GM21723 (cell line): Measurements from ENCODE around the gene NTHL1.

ENCODE experiments used
- ATAC-seq: cut with Tn5 transposase; IDR thresholded peaks from one replicate; pipeline ENCODE4 v1.9.1; 2021; ENCODE audit warnings: mild to moderate bottlenecking, moderate library complexity; ENCODE audit not compliant: unreplicated experiment

Gene NTHL1

DNA sequence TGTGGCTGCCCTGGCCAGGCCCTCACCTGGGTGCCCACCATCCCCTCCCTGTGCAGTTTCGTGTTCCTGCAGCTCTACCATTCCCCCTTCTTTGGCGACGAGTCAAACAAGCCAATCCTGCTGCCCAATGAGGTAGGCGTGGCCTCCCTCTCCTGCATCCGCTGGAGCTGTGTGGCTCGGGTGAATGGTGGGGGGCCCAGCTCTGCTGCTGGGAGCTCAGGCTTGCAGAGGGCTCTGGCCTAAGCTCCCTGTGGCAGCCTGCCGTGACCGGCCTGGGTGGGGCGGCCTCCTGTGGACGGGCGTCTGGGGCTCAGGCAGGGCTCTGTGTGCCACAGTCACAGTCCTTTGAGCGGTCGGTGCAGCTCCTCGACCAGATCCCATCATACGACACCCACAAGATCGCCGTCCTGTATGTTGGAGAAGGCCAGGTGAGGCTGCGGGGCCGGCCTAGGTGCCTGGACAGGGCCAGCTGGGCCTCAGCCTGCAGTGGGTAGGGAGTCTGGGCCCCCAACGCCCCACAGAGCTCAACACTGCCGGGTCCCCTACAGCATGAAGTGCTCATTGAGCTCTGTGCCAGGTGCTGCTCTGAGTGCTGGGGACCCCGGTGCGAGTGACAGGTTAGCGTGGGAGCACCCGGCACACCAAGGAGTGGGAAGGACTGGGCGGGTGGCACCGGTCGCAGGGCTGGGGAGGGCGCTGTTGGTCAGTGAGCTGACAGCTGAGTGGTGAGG, 37.4 kb upstream of the NTHL1 start:
- no peak for ATAC-seq

DNA sequence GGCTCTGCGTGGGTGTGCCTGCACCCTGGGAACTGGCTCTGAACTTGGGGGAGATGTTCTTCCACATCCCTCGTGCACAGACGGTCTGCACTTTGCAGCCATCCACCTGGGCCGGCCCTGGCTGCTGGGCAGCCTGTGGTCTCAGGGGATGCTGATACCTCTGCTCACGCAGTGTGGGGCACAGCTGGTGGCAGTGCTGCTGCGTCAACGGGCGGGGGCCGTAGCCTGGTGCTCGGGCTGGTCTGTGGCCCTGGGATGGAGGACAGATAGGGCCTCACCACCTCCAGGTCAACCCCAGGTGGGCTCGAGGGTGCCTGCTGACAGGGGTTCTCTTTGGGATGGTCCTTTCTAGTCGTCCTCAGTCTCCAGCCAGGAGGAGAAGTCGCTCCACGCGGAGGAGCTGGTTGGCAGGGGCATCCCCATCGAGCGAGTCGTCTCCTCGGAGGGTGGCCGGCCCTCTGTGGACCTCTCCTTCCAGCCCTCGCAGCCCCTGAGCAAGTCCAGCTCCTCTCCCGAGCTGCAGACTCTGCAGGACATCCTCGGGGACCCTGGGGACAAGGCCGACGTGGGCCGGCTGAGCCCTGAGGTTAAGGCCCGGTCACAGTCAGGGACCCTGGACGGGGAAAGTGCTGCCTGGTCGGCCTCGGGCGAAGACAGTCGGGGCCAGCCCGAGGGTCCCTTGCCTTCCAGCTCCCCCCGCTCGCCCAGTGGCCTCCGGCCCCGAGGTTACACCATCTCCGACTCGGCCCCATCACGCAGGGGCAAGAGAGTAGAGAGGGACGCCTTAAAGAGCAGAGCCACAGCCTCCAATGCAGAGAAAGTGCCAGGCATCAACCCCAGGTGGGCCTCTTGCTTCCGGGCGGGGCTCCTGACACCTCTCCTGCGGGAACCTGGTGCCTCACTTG, 36.5 kb upstream of the NTHL1 start:
- ATAC-seq: no peak

DNA sequence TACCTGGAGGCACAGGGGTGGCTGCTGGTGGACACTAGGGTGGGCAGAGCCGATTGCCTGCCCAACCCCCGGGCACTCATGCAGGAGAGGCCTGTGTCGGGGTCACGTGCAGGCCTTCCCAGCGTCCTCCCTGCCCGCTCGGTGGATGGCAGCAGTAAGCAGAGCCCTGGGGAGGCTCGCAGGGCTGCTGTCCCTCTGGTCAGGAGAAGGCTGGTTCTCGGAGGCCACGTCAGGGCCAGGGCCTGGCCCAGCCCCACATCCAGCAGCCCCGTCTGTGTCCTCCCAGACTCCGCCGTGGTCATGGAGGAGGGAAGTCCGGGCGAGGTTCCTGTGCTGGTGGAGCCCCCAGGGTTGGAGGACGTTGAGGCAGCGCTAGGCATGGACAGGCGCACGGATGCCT, 35.8 kb upstream of the NTHL1 start:
- no peak for ATAC-seq

DNA sequence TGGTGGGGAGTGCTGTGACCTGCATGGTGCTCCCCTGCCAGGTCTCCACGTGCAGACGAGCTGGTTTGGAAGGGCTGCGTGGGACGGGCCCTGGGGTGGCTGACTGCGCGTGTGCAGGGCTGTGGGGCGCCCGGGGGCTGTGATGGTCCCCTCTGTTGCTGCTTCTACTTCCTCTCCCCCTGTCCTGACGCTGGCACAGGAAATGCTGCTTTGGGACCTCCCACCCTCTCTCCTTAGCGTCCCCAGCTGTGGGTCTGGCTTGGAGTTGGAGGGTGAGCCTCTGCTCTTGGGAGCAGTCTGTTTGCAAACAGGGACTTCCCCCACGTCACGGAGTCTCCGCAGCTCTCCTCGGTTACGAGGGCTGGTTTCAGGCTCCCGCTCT, 35.3 kb upstream of the NTHL1 start:
- ATAC-seq: no peak

DNA sequence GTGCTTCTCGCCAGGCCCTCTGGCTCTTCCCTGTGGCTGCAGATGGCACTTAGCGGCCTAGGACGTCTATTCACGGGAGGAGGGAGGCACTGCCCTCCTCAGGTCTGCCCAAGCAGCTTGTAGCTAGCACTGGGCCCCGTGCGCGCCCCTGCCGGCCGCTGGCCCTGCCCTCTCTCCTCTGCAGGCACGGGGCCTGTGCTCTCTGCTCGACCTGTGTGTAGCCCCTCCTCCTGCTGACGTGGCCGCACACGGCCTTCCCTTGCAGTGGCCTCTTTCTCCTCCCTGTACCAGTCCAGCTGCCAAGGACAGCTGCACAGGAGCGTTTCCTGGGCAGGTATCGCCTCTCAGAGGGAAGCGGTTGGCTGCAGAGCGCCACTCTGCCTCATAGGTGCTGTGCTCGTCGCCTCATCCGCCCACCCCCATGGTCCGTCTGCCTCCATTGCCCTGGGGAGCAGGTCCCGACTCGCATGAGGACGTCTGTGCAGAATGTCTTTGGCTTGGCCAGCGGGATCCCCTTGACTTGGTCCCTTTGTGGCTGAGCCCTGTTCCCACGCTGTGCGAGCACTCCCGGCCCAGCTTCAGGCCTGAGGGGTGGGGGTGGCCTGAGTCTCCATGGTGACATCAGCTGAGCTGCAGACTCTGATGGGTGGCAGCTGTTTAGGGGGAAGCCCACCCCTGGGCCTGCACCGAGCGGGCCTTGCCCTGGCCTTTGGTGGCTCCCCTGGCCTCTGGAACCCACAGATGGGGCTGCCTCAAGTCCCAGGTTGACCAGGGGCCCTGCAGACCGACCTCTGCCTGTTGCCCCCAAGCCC, 34.7 kb upstream of the NTHL1 start:
- ATAC-seq: no peak

DNA sequence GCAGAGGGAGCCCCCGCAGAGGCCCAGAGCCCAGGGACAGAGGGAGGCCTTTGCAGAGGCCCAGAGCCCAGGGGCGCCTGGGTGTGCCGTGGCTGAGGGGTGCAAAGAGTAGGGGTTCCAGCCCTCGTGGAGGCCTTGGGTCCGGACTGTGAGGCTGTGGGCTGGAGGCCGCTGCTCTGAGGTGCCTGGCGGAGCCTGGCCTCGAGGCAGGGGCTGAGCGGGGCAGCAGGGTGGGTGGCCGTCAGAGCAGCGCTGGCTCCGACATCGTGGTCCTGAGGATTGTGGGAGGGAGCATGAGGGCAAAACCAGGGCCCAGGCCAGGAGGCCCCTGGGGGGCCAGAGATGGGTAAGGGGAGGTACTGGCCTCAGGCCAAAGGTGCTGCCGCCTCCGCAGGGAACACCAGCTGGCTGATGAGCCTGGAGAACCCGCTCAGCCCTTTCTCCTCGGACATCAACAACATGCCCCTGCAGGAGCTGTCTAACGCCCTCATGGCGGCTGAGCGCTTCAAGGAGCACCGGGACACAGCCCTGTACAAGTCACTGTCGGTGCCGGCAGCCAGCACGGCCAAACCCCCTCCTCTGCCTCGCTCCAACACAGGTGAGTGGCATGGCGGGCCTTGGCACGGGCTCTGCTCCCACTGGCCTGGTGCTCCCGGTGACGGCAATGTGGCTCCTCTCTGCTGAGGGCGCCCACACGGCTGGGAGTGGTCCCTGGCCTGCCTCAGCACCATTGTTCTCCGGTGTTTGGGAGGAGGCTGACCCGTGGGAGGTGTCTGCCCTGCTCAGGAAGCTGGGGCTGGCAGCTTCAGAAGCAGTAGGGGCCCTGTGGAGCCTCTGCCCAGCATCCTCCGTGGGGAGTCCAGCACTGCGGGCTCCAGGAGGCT, 33.8 kb upstream of the NTHL1 start:
- ATAC-seq: no peak

DNA sequence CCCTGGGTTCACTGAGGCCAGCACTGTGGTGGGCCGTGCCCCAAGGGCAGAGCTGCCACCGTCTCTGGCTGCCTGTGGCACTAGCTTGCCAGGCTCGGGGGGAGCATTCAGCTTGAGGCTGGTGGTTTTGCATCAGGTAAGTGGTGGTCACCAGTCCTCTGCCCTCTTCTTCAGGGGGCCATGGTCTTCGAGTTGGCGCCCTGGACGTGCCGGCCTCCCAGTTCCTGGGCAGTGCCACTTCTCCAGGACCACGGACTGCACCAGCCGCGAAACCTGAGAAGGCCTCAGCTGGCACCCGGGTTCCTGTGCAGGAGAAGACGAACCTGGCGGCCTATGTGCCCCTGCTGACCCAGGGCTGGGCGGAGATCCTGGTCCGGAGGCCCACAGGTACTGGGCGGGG, 32.4 kb upstream of the NTHL1 start:
- ATAC-seq: no peak

DNA sequence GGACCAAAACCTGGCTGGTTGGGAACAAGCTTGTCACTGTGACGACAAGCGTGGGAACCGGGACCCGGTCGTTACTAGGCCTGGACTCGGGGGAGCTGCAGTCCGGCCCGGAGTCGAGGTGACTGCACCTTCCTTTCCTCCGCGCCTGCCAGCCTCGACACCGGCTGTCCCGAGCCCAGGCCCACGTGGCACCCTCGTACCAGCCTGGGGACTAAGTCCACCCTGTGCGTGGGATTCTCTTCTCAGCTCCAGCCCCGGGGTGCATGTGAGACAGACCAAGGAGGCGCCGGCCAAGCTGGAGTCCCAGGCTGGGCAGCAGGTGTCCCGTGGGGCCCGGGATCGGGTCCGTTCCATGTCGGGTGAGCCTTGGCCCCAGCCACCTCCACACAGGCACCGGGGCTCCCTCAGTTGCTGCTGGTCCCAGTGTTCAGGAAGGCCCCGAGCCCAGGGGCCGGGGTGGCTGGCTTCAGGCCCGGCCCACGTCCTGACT, 31.7 kb upstream of the NTHL1 start:
- ATAC-seq: no peak

DNA sequence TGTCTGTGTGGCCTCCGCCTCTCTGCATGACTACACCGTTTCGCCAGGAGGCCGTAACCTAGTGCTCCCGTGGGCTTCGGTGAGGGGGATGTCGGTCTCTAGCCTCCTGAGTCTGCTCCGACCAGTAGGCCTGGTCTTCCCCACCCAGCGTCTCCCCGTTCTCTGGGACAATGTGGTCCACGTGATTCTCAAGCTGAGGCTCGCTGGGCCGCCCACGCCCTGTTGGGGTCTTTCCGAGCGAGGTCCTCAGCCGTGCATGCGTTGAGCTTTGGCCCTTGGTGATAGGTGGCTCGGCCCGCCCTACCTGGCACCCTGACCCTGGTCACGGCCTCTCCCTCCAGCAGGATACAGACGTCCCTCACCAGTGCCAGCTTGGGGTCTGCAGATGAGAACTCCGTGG, 31.1 kb upstream of the NTHL1 start:
- ATAC-seq: no peak

DNA sequence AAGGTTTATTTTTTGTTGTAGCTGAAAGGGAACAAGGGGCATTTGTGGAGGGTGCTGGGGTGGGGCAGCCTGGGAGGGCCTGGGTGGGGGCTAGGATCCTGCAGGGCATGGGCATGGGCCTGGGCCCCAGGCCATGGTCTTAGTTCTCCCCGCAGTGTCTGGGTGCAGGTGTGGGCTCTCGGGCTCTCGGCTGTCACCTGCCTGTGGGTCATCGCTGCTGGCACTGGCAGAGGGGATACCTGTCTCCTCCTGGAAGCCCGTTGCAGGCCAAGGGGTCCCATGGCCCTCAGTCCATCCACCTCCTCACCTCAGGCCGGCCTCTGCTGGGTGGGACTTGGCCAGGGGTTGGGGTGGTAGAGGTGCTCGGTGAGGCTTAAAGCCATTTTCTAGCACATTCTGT, 30.5 kb upstream of the NTHL1 start:
- ATAC-seq: no peak

DNA sequence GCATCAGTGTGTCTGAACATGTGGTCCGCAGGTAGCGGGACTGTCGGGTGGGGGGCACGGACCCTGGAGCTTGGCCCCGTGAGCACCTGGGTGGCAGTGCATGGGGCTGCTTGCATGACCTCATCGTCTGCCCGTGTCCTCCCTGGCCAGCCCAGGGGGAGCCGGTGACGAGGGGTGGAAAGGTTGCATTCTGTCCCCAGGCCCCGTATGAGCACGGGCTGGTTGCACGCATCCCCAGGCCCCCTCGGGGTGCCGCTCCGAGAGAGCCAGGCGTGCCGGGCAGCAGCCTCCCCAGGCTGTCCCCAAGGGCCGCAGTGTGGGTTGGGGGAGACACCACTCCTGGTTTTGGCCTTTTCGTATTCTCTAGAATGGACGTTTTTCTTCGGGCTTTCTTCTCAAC, 30.1 kb upstream of the NTHL1 start:
- no peak for ATAC-seq

DNA sequence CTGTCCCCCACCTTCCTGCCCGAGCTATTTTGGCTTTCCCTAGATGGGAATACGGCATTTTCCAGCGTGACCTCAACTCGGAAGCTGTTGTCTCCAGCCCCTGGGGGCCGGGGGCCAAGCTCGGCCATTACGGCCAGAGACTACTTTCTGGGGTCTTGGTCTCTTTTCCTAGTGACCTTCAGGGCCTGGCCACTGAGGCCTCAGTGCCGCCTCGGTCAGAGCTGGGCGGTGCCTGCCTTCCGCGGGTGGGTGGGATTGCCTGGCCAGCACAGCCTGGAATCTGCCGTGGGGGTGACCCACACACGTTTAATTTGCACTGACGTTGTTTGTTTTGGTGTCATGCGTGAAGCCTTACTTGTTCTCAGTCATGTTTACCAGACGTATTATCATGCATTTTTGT, 29.4 kb upstream of the NTHL1 start:
- ATAC-seq: no peak

DNA sequence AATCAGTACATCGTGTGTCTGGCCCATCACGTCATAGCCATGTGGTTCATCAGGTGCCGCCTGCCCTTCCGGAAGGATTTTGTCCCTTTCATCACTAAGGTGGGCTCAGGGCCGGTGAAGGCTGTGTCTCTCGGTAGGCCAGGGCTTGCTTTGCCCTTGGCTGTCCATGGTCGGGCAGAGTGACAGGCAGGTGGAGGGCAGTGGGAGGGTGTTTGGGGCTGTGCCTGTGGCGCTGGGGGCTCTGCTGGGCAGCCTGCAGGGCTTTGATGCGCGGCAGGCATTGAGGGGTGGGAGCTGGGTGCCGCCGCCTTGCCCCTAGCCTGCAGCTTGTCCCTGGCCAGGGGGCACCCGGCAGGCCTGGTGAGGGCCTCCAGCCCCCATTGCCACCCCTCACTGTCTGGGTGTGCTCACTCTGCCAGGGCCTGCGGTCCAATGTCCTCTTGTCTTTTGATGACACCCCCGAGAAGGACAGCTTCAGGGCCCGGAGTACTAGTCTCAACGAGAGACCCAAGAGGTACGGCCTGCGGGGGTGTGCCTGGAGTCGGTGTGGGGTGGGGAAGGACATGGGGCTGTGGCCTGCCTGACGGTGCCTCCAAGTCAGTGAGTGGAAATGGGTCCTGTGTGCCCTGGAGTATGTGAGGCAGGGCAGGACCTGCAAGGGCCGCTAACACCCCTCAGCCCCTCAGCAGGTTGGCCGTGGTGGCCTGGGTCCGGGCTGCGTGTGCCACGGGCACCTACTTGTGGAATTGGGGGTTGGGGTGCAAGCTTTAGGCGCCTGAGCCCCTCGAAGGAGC, 28.6 kb upstream of the NTHL1 start:
- ATAC-seq: no peak

DNA sequence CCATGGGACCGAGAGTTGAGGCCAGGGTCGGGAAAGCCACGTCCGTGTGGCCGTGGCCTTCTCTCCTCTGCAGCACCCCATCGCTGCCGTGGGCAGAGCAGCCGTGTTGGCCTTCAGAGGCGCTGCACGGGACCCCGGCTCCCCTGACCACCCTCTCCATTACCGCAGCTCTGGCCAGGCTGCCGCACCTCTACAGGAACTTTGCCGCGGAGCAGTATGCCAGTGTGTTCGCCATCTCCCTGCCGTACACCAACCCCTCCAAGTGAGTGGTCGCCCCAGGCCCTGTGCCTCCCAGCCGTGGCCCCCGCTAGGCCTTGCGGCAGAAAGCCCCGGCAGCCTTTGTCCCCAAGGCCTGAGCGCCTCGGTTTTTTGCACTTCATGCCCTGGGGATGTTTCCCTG, 28.0 kb upstream of the NTHL1 start:
- no peak for ATAC-seq

DNA sequence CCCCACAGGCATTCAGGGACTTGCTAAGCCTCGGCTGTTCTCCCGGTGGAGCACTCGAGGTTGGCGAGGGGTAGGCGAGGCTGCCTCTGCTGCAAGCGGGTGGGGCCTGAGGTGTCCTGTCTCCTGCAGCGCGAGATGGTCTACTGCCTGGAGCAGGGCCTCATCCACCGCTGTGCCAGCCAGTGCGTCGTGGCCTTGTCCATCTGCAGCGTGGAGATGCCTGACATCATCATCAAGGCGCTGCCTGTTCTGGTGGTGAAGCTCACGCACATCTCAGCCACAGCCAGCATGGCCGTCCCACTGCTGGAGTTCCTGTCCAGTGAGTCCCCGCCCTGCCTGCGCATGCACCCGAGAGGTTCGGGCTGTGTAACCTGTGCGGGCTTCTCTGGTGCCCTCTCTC, 26.4 kb upstream of the NTHL1 start:
- ATAC-seq: no peak

DNA sequence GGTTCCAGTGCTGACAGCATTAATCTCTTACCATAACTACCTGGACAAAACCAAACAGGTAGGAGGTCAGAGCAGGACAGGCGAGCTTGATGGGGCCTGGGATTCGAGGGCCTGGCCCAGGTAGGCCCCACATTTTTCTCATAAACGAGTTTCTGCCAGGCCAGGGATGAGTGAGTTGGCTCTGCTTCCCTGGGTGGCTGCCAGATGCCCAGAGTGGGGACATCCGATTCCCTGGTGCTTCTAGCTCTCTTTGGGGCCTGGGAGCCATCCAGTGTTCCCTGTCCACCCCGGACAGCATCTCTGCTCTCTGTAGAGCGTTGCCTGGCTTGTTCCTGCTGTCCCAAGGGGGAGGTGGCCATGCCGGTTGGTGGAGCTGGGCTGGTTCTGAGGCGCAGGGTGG, 25.3 kb upstream of the NTHL1 start:
- no peak for ATAC-seq

DNA sequence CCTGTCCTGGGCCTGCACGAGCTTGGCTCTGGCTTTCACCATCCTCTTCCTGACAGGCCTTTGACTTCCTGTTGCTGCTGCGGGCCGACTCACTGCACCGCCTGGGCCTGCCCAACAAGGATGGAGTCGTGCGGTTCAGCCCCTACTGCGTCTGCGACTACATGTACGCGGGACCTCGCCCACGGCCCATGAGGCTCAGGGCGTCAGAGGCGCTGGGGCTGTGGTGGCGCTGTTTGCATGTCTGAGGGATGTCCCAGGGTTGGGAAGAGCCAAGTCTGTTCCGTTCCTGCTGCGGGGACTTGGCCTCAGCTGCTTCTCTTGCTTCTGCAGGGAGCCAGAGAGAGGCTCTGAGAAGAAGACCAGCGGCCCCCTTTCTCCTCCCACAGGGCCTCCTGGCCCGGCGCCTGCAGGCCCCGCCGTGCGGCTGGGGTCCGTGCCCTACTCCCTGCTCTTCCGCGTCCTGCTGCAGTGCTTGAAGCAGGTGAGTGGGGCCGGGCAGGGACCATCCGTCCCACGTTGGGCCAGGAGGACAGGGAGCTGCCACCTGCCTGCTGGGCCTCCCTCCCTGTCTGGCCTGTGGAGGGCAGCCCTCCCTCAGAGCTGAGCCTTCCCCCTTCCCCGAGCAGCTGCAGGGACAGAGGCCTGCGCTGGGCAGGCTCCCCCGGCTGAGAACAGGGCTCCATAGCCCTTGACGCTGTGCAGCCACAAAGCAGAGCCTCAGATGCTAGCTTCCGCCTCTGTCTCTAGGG, 24.0 kb upstream of the NTHL1 start:
- no peak for ATAC-seq

DNA sequence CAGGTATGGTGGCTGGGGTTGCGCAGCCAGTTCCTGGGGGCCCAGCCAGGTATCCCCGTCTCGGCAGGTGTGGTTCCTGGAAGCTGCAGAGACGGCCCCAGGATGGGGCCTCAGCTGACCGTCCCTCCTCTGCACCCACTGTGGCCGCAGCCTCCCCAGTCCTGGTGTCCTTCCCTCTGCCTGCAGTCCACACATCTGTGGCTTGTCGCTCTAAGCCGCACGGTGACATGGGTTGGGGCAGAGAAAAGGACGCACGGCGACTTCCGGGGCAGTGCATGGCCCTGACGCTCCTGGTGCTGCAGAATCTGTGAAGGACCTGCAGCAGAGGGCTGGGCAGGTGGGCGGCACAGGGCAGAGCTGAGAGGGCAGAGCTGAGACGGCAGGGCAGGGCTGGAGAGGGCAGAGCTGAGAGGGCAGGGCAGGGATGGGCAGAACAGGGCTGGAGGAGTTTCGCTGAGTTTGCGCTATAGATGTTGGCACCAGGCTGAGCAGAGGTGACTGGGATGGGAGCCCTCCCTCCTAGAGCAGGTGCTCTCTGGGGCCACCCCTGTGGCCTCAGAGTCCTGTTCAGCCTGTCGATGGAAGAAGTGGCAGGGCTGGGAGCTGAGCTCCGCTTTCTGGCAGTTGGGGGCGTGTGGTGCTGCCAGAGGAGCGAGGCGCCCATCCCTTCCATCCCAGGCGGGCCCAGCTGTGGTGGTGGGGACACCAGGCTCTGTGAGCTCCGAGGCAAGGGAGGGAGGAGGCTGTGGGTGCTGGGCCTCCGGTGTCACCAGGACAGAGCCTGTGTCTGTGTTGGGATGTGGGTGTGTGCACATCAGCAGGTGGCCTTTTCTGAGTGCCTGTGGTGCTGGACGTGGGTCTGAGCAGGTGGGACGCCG, 23.2 kb upstream of the NTHL1 start:
- ATAC-seq: no peak
